HepG2 (cell line): ENCODE measurements around the gene RNASE8. TPM values are rescaled to one million over a fixed set of nuclear protein-coding genes. Genes with fewer than 3 reads are reported as not detected.
A peak's percentile ranks its signal among the peaks of the same experiment; 100 is the strongest.

ENCODE experiments used
- AHR ChIP-seq: IDR thresholded peaks from 2 replicates; pipeline ENCODE4 v1.6.1; 2018; ENCODE audit warnings: missing genetic modification reagents, missing compliant biosample characterization
- TAF1 ChIP-seq: sonication (generic); formaldehyde crosslinking; IDR thresholded peaks from 2 replicates; pipeline ENCODE4 v1.4.0; 2020; ENCODE audit warnings: missing genetic modification reagents
- ZNF792 ChIP-seq: IDR thresholded peaks from 2 replicates; pipeline ENCODE4 v1.6.1; 2016
- polyA plus RNA-seq, 8 experiments: library from polyadenylated mRNA; depleted of rRNA in 3 of 8; stranded (reverse) in 7 of 8; unstranded in 1 of 8; fragments of >200 nt; fragmentation: Illumina TruSeq in 4 of 8; extraction: Trizol in 4 of 8; gene quantifications; 2 replicates each; pipeline versions ENCODE4 v1.2.1 to v1.2.3, GENCODE V29; 2011 to 2016; ENCODE audit warnings: low read depth in 4 of 8, missing spikeins in 1 of 8, mixed read lengths in 1 of 8; ENCODE audit not compliant: insufficient read depth in 1 of 8
- total RNA-seq, 5 experiments: library from RNA; depleted of rRNA; stranded (reverse); fragments of >200 nt; fragmentation: Illumina TruSeq; extraction: Trizol; gene quantifications; 2 replicates each; pipeline ENCODE4 v1.2.3, GENCODE V29; 2016; ENCODE audit warnings: low read depth in 1 of 5
- TF ChIP-seq, protein P1 (sequence below): sonication (generic); formaldehyde crosslinking; IDR thresholded peaks from 2 replicates; pipeline ENCODE4 v1.4.0; 2020; ENCODE audit warnings: mild to moderate bottlenecking, missing genetic modification reagents, borderline replicate concordance
- TF ChIP-seq, protein P2 (sequence below), 2 experiments: fragments of 450-650 bp in 1 of 2; sonication (generic) in 1 of 2; formaldehyde crosslinking in 1 of 2; IDR thresholded peaks; 2 replicates each; pipeline versions ENCODE4 v1.6.1 to v1.8.0; 2016 to 2022; ENCODE audit warnings: antibody characterized with exemption in 1 of 2, mild to moderate bottlenecking in 1 of 2, missing genetic modification reagents in 1 of 2
- TF ChIP-seq, protein P3 (sequence below): sonication (generic); formaldehyde crosslinking; IDR thresholded peaks from 2 replicates; pipeline ENCODE4 v1.4.0; 2020; ENCODE audit warnings: missing genetic modification reagents
- TF ChIP-seq, protein P4 (sequence below): IDR thresholded peaks from 2 replicates; pipeline ENCODE4 v1.6.1; 2012; ENCODE audit warnings: inconsistent platforms

The RNASE8 gene
- total and polyA plus RNA-seq, 2 of the 13 experiments (the other 11 are each of a cell fraction or from before 2014, with no cell fraction given): not detected

DNA sequence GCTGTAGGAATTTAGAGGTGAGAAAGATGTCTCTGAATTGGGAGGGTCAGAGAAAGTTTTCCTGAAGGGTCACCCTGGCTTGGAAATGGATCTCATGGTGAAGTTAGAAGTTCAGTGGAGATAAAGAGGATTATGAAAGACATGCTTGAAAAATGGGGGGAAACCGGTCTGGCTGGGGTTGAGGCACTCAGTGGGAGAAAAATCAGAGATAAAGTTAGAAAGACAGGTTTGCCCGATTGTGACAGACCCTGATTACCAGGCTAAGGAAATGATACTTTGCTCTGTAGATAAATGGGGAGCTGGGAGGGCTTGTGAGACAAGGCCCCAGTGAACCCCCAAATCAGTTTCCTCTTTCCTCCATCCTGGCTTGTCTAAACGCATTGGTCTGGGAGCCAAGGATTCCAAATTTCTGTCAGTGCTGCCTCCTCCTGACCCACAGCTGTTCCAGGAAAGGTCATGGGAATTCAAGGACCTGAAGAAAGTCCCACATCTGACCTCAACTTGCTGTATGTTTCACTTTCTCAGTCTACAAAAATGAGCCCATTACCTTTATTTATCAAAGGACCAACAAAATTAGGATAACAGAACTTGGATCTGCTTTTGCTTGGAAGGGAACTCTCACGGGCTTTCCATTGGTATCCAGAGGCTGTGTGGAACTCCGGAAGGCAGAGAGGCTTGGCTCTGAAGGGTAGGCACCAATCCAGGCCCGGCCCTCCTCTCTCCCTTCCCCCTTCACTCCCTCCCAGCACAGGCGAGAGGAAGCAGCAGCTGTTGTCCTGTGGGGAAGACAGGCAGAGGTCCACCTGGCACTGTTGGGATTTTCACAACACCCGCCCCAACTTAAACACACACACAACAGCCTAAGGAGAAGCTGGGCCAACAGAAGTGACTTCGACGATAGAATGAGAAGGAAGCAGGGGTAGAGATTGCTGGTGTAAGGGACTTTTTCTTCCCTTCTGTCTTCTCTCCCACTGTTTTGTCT is 18.9 kb upstream of the RNASE8 start (continued):
- TF ChIP-seq, protein P1, sequence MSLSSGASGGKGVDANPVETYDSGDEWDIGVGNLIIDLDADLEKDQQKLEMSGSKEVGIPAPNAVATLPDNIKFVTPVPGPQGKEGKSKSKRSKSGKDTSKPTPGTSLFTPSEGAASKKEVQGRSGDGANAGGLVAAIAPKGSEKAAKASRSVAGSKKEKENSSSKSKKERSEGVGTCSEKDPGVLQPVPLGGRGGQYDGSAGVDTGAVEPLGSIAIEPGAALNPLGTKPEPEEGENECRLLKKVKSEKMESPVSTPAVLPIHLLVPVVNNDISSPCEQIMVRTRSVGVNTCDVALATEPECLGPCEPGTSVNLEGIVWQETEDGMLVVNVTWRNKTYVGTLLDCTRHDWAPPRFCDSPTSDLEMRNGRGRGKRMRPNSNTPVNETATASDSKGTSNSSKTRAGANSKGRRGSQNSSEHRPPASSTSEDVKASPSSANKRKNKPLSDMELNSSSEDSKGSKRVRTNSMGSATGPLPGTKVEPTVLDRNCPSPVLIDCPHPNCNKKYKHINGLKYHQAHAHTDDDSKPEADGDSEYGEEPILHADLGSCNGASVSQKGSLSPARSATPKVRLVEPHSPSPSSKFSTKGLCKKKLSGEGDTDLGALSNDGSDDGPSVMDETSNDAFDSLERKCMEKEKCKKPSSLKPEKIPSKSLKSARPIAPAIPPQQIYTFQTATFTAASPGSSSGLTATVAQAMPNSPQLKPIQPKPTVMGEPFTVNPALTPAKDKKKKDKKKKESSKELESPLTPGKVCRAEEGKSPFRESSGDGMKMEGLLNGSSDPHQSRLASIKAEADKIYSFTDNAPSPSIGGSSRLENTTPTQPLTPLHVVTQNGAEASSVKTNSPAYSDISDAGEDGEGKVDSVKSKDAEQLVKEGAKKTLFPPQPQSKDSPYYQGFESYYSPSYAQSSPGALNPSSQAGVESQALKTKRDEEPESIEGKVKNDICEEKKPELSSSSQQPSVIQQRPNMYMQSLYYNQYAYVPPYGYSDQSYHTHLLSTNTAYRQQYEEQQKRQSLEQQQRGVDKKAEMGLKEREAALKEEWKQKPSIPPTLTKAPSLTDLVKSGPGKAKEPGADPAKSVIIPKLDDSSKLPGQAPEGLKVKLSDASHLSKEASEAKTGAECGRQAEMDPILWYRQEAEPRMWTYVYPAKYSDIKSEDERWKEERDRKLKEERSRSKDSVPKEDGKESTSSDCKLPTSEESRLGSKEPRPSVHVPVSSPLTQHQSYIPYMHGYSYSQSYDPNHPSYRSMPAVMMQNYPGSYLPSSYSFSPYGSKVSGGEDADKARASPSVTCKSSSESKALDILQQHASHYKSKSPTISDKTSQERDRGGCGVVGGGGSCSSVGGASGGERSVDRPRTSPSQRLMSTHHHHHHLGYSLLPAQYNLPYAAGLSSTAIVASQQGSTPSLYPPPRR: peak; percentile 34; the same call in 1 of the 2 replicates
- TF ChIP-seq ZNF792 (CRISPR knock-in tag) (peak; percentile 48; the same call in 1 of the 2 replicates), TAF1 (CRISPR knock-in tag) (peak; percentile 44; the same call in 1 of the 2 replicates), AHR (no peak)
- TF ChIP-seq, protein P2, sequence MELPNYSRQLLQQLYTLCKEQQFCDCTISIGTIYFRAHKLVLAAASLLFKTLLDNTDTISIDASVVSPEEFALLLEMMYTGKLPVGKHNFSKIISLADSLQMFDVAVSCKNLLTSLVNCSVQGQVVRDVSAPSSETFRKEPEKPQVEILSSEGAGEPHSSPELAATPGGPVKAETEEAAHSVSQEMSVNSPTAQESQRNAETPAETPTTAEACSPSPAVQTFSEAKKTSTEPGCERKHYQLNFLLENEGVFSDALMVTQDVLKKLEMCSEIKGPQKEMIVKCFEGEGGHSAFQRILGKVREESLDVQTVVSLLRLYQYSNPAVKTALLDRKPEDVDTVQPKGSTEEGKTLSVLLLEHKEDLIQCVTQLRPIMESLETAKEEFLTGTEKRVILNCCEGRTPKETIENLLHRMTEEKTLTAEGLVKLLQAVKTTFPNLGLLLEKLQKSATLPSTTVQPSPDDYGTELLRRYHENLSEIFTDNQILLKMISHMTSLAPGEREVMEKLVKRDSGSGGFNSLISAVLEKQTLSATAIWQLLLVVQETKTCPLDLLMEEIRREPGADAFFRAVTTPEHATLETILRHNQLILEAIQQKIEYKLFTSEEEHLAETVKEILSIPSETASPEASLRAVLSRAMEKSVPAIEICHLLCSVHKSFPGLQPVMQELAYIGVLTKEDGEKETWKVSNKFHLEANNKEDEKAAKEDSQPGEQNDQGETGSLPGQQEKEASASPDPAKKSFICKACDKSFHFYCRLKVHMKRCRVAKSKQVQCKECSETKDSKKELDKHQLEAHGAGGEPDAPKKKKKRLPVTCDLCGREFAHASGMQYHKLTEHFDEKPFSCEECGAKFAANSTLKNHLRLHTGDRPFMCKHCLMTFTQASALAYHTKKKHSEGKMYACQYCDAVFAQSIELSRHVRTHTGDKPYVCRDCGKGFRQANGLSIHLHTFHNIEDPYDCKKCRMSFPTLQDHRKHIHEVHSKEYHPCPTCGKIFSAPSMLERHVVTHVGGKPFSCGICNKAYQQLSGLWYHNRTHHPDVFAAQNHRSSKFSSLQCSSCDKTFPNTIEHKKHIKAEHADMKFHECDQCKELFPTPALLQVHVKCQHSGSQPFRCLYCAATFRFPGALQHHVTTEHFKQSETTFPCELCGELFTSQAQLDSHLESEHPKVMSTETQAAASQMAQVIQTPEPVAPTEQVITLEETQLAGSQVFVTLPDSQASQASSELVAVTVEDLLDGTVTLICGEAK (IDR thresholded peaks at IDR 0.05): no peak
- TF ChIP-seq, protein P2 (CRISPR knock-in tag; IDR thresholded peaks at IDR 0.05): no peak
- TF ChIP-seq, protein P3, sequence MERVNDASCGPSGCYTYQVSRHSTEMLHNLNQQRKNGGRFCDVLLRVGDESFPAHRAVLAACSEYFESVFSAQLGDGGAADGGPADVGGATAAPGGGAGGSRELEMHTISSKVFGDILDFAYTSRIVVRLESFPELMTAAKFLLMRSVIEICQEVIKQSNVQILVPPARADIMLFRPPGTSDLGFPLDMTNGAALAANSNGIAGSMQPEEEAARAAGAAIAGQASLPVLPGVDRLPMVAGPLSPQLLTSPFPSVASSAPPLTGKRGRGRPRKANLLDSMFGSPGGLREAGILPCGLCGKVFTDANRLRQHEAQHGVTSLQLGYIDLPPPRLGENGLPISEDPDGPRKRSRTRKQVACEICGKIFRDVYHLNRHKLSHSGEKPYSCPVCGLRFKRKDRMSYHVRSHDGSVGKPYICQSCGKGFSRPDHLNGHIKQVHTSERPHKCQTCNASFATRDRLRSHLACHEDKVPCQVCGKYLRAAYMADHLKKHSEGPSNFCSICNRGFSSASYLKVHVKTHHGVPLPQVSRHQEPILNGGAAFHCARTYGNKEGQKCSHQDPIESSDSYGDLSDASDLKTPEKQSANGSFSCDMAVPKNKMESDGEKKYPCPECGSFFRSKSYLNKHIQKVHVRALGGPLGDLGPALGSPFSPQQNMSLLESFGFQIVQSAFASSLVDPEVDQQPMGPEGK (CRISPR knock-in tag): peak; percentile 76
- TF ChIP-seq, protein P4, sequence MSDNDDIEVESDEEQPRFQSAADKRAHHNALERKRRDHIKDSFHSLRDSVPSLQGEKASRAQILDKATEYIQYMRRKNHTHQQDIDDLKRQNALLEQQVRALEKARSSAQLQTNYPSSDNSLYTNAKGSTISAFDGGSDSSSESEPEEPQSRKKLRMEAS: peak; percentile 48; the same call in 1 of the 2 replicates
